Measurements from ENCODE around the gene KRTAP26-1.

KRTAP26-1 gene

DNA sequence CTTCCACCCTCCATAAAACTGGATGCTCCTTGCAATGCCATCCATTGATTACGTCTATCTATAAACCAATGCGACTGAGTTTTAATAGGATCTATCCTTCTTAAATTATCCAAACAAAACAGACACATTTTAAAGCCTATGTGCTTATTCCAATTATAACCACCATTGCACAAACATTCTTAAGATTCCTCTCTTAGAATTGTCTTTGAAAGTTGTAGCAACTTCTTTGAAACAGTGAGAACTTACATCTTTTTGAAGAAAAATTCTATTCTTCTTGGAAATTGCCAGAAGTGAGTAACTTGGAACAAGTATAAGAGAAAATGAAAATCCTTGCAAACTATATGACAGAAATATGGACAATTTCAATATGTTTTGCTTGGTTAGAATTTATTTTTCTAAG, at the start of gene KRTAP26-1:
KRTAP26-1 (minus strand) TSS at position 101 of the 400 bp plus-strand sequence. CDS start 280 bp downstream, outside the sequence.
- no peak for DNase-seq (ENCODE audit: low read depth in 3 of 3)

DNA sequence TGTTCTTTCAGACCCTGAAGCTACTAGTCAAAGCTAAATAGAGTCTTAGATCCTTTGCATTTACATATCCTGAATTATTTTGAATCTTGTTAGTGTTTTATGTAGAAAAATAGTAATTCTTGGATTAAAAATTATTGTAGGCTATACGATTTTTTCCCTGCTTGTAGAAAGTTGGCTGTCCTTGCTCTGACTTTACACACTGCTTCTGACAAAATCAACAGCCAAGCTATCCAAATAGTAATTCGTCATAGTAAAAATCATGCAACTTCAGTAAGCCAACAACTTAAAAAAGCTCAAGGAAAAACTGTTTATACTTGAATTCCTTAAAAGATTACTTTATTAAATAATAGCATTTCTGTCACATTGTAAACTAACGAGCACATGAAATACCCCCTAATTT, 35.8 kb upstream of the KRTAP26-1 start:
- no peak for DNase-seq (ENCODE audit: low read depth in 3 of 3)

GRCh38 chr21:30354308-30355005, 34.3 kb upstream of the KRTAP26-1 start:
- no peak for DNase-seq (ENCODE audit: low read depth in 3 of 3)

DNA sequence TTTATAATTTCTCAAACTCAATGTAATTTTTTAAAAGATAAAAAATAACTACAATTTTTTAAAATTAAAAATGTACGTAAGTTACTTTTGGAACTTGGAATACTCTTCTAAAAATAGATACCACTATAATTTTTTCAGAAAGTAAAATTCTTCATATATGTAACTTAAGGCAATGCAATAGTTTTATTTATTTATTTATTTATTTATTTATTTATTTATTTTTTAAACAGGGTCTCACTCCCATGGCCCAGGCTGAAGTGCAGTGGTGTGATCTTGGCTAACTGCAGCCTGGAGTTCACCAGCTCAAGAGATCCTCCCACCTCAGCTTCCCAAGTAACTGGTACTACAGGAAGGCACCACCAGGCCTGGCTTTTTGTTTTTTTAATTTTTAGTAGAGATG, 31.4 kb upstream of the KRTAP26-1 start:
- no peak for DNase-seq (ENCODE audit: low read depth in 3 of 3)

- DNase-seq (ENCODE audit: low read depth in 3 of 3), result no peak
Observed at GRCh38 chr21:30349572-30349971, 29.5 kb upstream of the KRTAP26-1 start.

DNA sequence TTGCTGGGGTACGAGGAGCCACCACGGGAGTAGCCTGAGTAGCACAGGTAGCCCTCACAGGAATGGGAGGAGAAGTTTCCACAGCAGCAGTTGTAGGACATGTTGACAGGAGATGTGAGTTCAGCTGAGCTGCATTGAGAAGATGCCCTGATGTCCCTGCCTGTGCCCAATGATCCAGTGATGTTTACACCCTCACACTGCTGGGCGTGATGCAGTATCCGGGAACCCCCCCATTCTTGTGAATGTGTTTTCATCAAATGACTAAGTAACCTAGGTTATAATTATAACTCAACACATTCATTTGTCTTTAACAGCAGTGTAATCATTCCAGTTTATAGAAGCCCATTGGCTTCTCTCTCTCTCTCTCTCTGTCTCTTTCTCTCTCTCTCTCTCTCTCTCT, 28.4 kb upstream of the KRTAP26-1 start, which contains the start of gene KRTAP23-1:
KRTAP23-1 (minus strand) TSS at position 101 of the 400 bp plus-strand sequence; CDS start at position 101, 0 bp downstream.
- no peak for DNase-seq (ENCODE audit: low read depth in 3 of 3)

DNA sequence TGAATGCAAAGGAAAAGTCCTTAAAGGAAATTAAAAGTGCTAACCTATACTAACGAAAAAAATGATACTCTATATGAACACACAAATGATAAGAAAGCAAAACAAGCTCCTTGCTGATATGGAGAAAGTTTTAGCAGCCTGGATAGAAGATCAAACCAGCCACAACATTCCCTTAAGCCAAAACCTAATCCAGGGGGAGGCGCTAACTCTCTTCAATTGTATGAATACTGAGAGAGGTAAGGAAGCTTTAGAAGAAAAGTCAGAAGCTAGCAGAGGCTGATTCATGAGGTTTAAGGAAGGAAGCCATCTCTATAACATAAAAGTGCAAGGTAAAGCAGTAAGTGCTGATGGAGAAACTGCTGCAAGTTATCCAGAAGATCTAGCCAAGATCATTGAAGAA, 24.9 kb upstream of the KRTAP26-1 start:
- no peak for DNase-seq (ENCODE audit: low read depth in 3 of 3)

GRCh38 chr21:30340714-30341573, 20.8 kb upstream of the KRTAP26-1 start:
- DNase-seq (ENCODE audit: low read depth in 3 of 3), result peak in 2 of 3 donors; percentile 6 to 8

DNA sequence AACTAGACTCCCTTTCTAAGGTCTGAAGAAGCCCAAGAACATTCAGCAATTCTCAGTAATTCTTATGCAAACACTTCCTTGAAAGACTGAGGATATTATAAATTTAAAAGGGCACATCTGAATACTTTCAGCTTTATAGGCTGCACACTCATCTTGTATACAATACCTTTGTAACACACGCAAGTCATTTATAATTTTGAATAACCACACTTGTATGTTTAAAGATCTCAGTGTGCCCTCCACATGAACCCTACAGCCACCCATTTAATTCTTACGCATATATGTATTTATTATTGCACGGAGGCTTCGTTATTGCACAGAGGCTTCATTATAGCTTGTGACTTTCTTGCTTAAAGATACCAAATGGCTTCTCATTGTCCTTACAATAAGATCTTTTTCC, 18.6 kb upstream of the KRTAP26-1 start:
- no peak for DNase-seq (ENCODE audit: low read depth in 3 of 3)

- DNase-seq (ENCODE audit: low read depth in 3 of 3), result no peak
Observed at GRCh38 chr21:30337772-30338171, 17.7 kb upstream of the KRTAP26-1 start.

- no peak for DNase-seq (ENCODE audit: low read depth in 3 of 3)
Observed at GRCh38 chr21:30337276-30337744, 17.2 kb upstream of the KRTAP26-1 start, which contains the start of gene KRTAP27-1. TSS of gene KRTAP27-1 (minus strand) at chr21:30337694. CDS start at chr21:30337668, 26 bp downstream.

- no peak for DNase-seq (ENCODE audit: low read depth in 3 of 3)
Observed at GRCh38 chr21:30336596-30336995, 16.5 kb upstream of the KRTAP26-1 start.

- no peak for DNase-seq (ENCODE audit: low read depth in 3 of 3)
Observed at GRCh38 chr21:30333736-30334135, 13.6 kb upstream of the KRTAP26-1 start.

DNA sequence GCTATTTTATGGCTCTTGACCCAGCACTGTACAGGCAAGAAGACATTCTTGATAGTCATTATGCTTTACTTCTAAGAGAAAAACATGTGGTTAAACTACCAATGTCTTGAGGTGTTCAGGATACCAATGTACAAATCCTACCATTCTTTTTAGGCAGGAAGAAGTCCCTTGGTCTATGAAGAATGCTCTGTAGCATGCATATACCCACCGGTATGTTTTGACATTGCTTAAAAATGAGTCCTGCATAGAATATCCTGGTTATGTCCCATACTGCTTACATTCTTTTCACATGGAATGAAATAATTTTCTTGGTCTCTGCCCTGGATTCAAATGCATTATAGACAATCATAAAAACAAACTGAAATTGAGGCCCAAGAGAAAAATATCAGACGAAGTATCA, 12.6 kb upstream of the KRTAP26-1 start:
- no peak for DNase-seq (ENCODE audit: low read depth in 3 of 3)

DNA sequence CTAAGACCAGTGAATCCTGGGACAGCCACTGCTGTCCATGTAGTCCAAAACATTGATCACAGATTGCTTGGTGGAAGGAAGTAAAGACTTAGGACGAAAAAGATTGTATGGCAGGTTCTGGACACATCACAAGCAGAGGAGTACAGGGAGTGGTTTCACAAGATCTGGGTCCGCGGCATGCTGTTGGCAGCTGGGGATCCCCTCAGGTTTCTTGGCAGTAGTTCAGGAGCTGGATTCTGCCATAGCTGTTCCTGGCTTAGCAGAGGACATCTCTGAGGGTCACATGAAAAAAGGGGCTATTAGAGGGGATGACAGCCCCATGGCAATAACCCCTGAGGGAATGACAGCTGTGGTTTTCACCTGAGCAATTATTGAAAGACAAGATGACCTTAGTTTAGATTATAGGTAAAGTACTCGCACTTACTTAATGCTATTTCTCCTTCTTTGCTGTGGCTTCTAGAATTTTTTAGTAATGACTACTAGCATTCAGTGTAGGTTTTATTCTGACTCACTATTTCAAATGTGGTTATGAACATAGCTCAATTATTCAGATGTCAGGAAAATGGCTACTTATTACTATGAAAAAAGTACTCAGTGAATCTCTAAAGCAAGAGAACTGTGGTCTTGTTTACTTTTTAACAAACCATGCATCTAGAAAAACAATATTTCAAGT, 9.2 kb upstream of the KRTAP26-1 start:
- DNase-seq (ENCODE audit: low read depth in 3 of 3), result no peak

DNA sequence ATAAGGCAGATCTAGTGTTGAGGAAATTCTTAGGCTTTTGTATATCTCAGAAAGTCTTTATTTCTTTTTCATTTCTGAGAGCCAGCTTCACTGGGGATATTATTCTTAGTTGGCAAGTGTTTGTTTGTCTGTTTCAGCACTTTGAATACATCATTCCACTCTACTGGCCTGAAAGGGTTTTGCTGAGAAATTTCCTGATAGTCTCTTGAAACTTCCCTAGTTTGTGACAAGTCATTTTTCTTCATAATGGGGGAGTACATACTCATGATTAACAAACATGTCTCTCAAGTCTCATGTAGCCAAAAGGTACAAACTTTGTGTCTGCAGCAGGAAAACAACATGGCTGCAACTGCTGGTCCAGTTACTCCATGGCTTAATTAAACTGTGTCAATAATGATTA, 6.3 kb upstream of the KRTAP26-1 start:
- no peak for DNase-seq (ENCODE audit: low read depth in 3 of 3)

- no peak for DNase-seq (ENCODE audit: low read depth in 3 of 3)
Observed at GRCh38 chr21:30315701-30316100, 4.4 kb downstream of the KRTAP26-1 start.

- DNase-seq (ENCODE audit: low read depth in 3 of 3), result no peak
Observed at GRCh38 chr21:30306884-30307283, 13.2 kb downstream of the KRTAP26-1 start.

GRCh38 chr21:30305136-30305535, 15.0 kb downstream of the KRTAP26-1 start:
- DNase-seq (ENCODE audit: low read depth in 3 of 3), result no peak

GRCh38 chr21:30289215-30289614, 30.9 kb downstream of the KRTAP26-1 start, which contains the start of gene KRTAP25-1:
TSS of gene KRTAP25-1 (minus strand) at chr21:30289514. CDS start at chr21:30289490, 24 bp downstream.
- DNase-seq (ENCODE audit: low read depth in 3 of 3), result no peak

GRCh38 chr21:30282850-30283249, 37.3 kb downstream of the KRTAP26-1 start, which contains the start of gene KRTAP24-1:
TSS of gene KRTAP24-1 (minus strand) at chr21:30282950. CDS start at chr21:30282932, 18 bp downstream.
- no peak for DNase-seq (ENCODE audit: low read depth in 3 of 3)

DNA sequence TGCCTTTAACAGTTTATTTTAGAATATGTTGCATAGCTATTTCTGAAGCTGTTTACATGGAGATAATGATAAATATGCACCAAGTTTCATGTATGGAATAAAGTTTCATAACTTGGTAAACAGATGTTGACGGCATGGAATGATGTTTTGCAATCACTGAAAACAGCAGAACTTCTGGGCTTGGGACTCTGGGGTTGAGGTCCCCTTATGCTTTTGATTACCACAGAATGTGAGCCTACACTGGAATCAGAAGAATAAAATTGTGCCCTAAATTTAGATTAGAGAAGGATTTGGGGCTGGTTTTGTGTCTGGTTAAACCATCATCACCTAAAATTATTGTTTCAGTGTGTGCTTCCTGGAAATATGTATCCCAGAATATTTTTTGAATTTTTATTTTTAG, 48.5 kb downstream of the KRTAP26-1 start:
- DNase-seq (ENCODE audit: low read depth in 3 of 3), result no peak
